Measurements from ENCODE around the gene PRXL2C. TPM values are rescaled to one million over a fixed set of nuclear protein-coding genes. Genes with fewer than 3 reads are reported as not detected.
"Not testable (repeated sequence)": the region's sequence is repeated elsewhere in the genome, so short reads cannot be mapped to it uniquely, and the experiment has no call there.

Gene PRXL2C
- polyA plus RNA-seq, 6 donors from 2014 or later: 8.9 to 14.5 (median 10.6) TPM

GRCh38 chr9:96666653-96667362, 11.7 kb upstream of the PRXL2C start:
- not testable (repeated sequence) for H3K4me3 Mint-ChIP-seq, H3K9me3 Mint-ChIP-seq, H3K4me1 Mint-ChIP-seq, H3K36me3 Mint-ChIP-seq
- ATAC-seq (ENCODE audit: low read depth in 2 of 2) (peak; percentile 51 to 62), DNase-seq (peak; percentile 20)
- H3K27ac Mint-ChIP-seq: peak overlapping the region in 1 of 6 donors; percentile 44
- H3K27me3 Mint-ChIP-seq: peaks cover 14 to 18% (median 16%) of the 10 kb centered on the region in 3 donors

- Mint-ChIP-seq H3K4me1 (no peaks in the 10 kb centered on the region), H3K27me3 (peaks cover 12 to 16% (median 13%) of the 10 kb centered on the region in 3 donors), H3K36me3 (no peaks in the 10 kb centered on the region), H3K9me3 (no peaks in the 10 kb centered on the region), H3K4me3 (no peak overlapping the region), H3K27ac (peak overlapping the region in 2 of 6 donors; percentile 4 to 15)
- ATAC-seq (ENCODE audit: low read depth in 2 of 2) (no peak), DNase-seq (no peak)
These were observed 10.7 kb upstream of the PRXL2C start for GRCh38 chr9:96665789-96666188.

- ATAC-seq (ENCODE audit: low read depth in 2 of 2): no peak
- H3K4me3 Mint-ChIP-seq: no peak overlapping the region
- no peaks in the 10 kb centered on the region for H3K9me3 Mint-ChIP-seq
- DNase-seq: no peak
- peaks cover 8 to 13% (median 12%) of the 10 kb centered on the region in 3 donors for H3K27me3 Mint-ChIP-seq
- no peak overlapping the region for H3K27ac Mint-ChIP-seq
- H3K4me1 Mint-ChIP-seq: no peaks in the 10 kb centered on the region
- no peaks in the 10 kb centered on the region for H3K36me3 Mint-ChIP-seq
These were observed 8.5 kb upstream of the PRXL2C start for GRCh38 chr9:96663506-96664120.

- Mint-ChIP-seq H3K36me3 (no peaks in the 10 kb centered on the region), H3K27me3 (peaks cover 8 to 18% (median 10%) of the 10 kb centered on the region in 3 donors), H3K4me1 (peaks cover 0 to 5% (median 2%) of the 10 kb centered on the region in 3 donors), H3K9me3 (no peaks in the 10 kb centered on the region), H3K27ac (no peak overlapping the region), H3K4me3 (no peak overlapping the region)
- DNase-seq (no peak), ATAC-seq (ENCODE audit: low read depth in 2 of 2) (no peak)
These were observed 6.6 kb upstream of the PRXL2C start for GRCh38 chr9:96661711-96662110.

- Mint-ChIP-seq H3K27me3 (peaks cover 8 to 14% (median 8%) of the 10 kb centered on the region in 3 donors), H3K9me3 (no peaks in the 10 kb centered on the region), H3K36me3 (no peaks in the 10 kb centered on the region)
These were observed 5.7 kb upstream of the PRXL2C start for GRCh38 chr9:96660692-96661248.

GRCh38 chr9:96654450-96655197, 493 bp downstream of the PRXL2C start:
- Mint-ChIP-seq H3K9me3 (peaks cover 0 to 2% (median 0%) of the 10 kb centered on the region in 7 donors), H3K27ac (peak overlapping the region; percentile 97 to 100 (median 99)), H3K4me1 (peaks cover 18 to 24% (median 21%) of the 10 kb centered on the region in 3 donors), H3K4me3 (peak overlapping the region; percentile 90 to 96 (median 94)), H3K27me3 (peaks cover 0 to 6% (median 0%) of the 10 kb centered on the region in 3 donors), H3K36me3 (peaks cover 6% of the 10 kb centered on the region in 2 donors)
- ATAC-seq (ENCODE audit: low read depth in 2 of 2) (peak; percentile 78 to 79), DNase-seq (peak; percentile 83)

More at GRCh38 chr9:96660692-96661248, 5.7 kb upstream of the PRXL2C start:
- Mint-ChIP-seq H3K27ac (no peak overlapping the region), H3K4me1 (peaks cover 4 to 9% (median 8%) of the 10 kb centered on the region in 3 donors), H3K4me3 (no peak overlapping the region)
- ATAC-seq (ENCODE audit: low read depth in 2 of 2) (no peak), DNase-seq (no peak)

GRCh38 chr9:96651626-96652025, 3.5 kb downstream of the PRXL2C start:
- no peak for ATAC-seq (ENCODE audit: low read depth in 2 of 2)

GRCh38 chr9:96649620-96650324, 5.3 kb downstream of the PRXL2C start:
- no peak for ATAC-seq (ENCODE audit: low read depth in 2 of 2)
- Mint-ChIP-seq H3K27ac (peak overlapping the region in 2 of 6 donors; percentile 13 to 23), H3K4me3 (peak overlapping the region in 1 of 8 donors; percentile 13), H3K27me3 (no peaks in the 10 kb centered on the region), H3K36me3 (peaks cover 17 to 18% of the 10 kb centered on the region in 2 donors), H3K9me3 (peaks cover 0 to 2% (median 0%) of the 10 kb centered on the region in 7 donors), H3K4me1 (peaks cover 8 to 10% (median 9%) of the 10 kb centered on the region in 3 donors)
- no peak for DNase-seq

More at GRCh38 chr9:96651626-96652025, 3.5 kb downstream of the PRXL2C start:
- H3K36me3 Mint-ChIP-seq: peaks cover 8 to 18% of the 10 kb centered on the region in 2 donors
- H3K9me3 Mint-ChIP-seq: peaks cover 0 to 2% (median 0%) of the 10 kb centered on the region in 7 donors
- no peak for DNase-seq
- H3K27me3 Mint-ChIP-seq: no peaks in the 10 kb centered on the region
- peak overlapping the region in 1 of 8 donors; percentile 32 for H3K4me3 Mint-ChIP-seq
- H3K4me1 Mint-ChIP-seq: peaks cover 17 to 22% (median 21%) of the 10 kb centered on the region in 3 donors
- H3K27ac Mint-ChIP-seq: peak overlapping the region in 2 of 6 donors; percentile 81 to 97

- H3K9me3 Mint-ChIP-seq: no peaks in the 10 kb centered on the region
- DNase-seq: no peak
- no peak overlapping the region for H3K4me3 Mint-ChIP-seq
- peaks cover 17 to 18% of the 10 kb centered on the region in 2 donors for H3K36me3 Mint-ChIP-seq
- peak; percentile 57 to 74 for ATAC-seq (ENCODE audit: low read depth in 2 of 2)
- H3K27ac Mint-ChIP-seq: peak overlapping the region in 4 of 6 donors; percentile 9 to 59 (median 34)
- H3K4me1 Mint-ChIP-seq: peaks cover 0 to 4% (median 0%) of the 10 kb centered on the region in 3 donors
- no peaks in the 10 kb centered on the region for H3K27me3 Mint-ChIP-seq
These were observed 8.8 kb downstream of the PRXL2C start for GRCh38 chr9:96646081-96646991.

GRCh38 chr9:96644137-96644536, 11.0 kb downstream of the PRXL2C start:
- H3K36me3 Mint-ChIP-seq: peaks cover 7 to 8% of the 10 kb centered on the region in 2 donors
- no peak overlapping the region for H3K4me3 Mint-ChIP-seq
- no peaks in the 10 kb centered on the region for H3K27me3 Mint-ChIP-seq
- DNase-seq (no peak), ATAC-seq (ENCODE audit: low read depth in 2 of 2) (no peak)
- no peak overlapping the region for H3K27ac Mint-ChIP-seq
- no peaks in the 10 kb centered on the region for H3K9me3 Mint-ChIP-seq
- peaks cover 0 to 4% (median 0%) of the 10 kb centered on the region in 3 donors for H3K4me1 Mint-ChIP-seq

- DNase-seq: no peak
These were observed 13.6 kb downstream of the PRXL2C start for GRCh38 chr9:96641514-96641913.

More at GRCh38 chr9:96641514-96641913, 13.6 kb downstream of the PRXL2C start:
- Mint-ChIP-seq H3K4me1 (no peaks in the 10 kb centered on the region), H3K27me3 (peaks cover 4 to 20% (median 8%) of the 10 kb centered on the region in 3 donors), H3K27ac (peak overlapping the region in 1 of 6 donors; percentile 49), H3K9me3 (no peaks in the 10 kb centered on the region), H3K4me3 (no peak overlapping the region), H3K36me3 (peaks cover 0 to 7% of the 10 kb centered on the region in 2 donors)
- ATAC-seq (ENCODE audit: low read depth in 2 of 2): no peak
